H1 (cell line): ENCODE measurements around the gene BBS7. TPM values are rescaled to one million over a fixed set of nuclear protein-coding genes. Genes with fewer than 3 reads are reported as not detected.

Experiments
- CTCF ChIA-PET: fragments of 300-600 bp; sonication (Branson Sonifier 250); formaldehyde crosslinking; loops from one replicate; lab custom pipeline; 2021; ENCODE audit not compliant: partially characterized antibody; lab: Charles Lee
- POLR2A ChIA-PET: fragments of 300-600 bp; sonication (Branson Sonifier 250); formaldehyde crosslinking; loops from one replicate; lab custom pipeline; 2021; ENCODE audit warnings: inconsistent platforms; ENCODE audit not compliant: partially characterized antibody; lab: Charles Lee
- DNase-seq, 2 experiments: peaks; one replicate each; pipeline versions ENCODE4 v3.0.0 to v3.0.0-alpha.2; 2010 to 2022; ENCODE audit warnings: low spot score in 2 of 2, low read depth in 1 of 2, mixed read lengths in 1 of 2
- FAIRE-seq: peaks from 2 replicates; lab custom pipeline; 2011; peaks lifted over from hg19 to GRCh38; lab: Jason Lieb, UNC
- H2AFZ ChIP-seq: 2 replicates; pipeline ENCODE4 v1.8.1; 2012; ENCODE audit warnings: low read length, inconsistent platforms
- H2AK5ac ChIP-seq: 2 replicates; pipeline ENCODE4 v1.6.1; 2013; ENCODE audit warnings: low read depth, low read length
- H2BK120ac ChIP-seq: replicated peaks from 2 replicates; pipeline ENCODE3; 2013; ENCODE audit warnings: low read depth, low read length, inconsistent platforms
- H2BK12ac ChIP-seq: 2 replicates; pipeline ENCODE4 v1.6.1; 2013; ENCODE audit warnings: low read depth, low read length
- H2BK15ac ChIP-seq: 2 replicates; pipeline ENCODE4 v1.6.1; 2013; ENCODE audit warnings: low read length
- H2BK20ac ChIP-seq: 2 replicates; pipeline ENCODE4 v1.6.1; 2013; ENCODE audit warnings: low read length
- H2BK5ac ChIP-seq: 2 replicates; pipeline ENCODE4 v1.6.1; 2013; ENCODE audit warnings: low read depth, low read length
- H3K14ac ChIP-seq: 2 replicates; pipeline ENCODE4 v1.6.1; 2013; ENCODE audit warnings: inconsistent platforms; ENCODE audit not compliant: insufficient read length
- H3K18ac ChIP-seq: 2 replicates; pipeline ENCODE4 v1.6.1; 2013; ENCODE audit warnings: low read length; ENCODE audit errors: extremely low read depth
- H3K23ac ChIP-seq: 2 replicates; pipeline ENCODE4 v1.6.1; 2013; ENCODE audit warnings: inconsistent platforms; ENCODE audit not compliant: insufficient read length
- H3K23me2 ChIP-seq: 2 replicates; pipeline ENCODE4 v1.6.1; 2013; ENCODE audit warnings: low read depth, low read length
- H3K27ac ChIP-seq: 2 replicates; pipeline ENCODE4 v1.6.1; 2011; ENCODE audit warnings: low read depth, low read length, inconsistent platforms
- H3K27me3 ChIP-seq, 4 experiments: replicated peaks in 1 of 4; 1 replicate in 1 of 4; 2 replicates in 3 of 4; pipeline versions ENCODE4 v1.6.1 to v1.8.1; 2011 to 2013; ENCODE audit warnings: low read length in 3 of 4, mild to moderate bottlenecking in 3 of 4, inconsistent platforms in 2 of 4, mixed read lengths in 2 of 4, moderate library complexity in 1 of 4; ENCODE audit not compliant: control insufficient read depth in 3 of 4, insufficient read depth in 3 of 4; ENCODE audit errors: extremely low read depth in 1 of 4
- H3K36me3 ChIP-seq, 4 experiments: 2 replicates each; pipeline versions ENCODE4 v1.6.1 to v1.8.1; 2011 to 2013; ENCODE audit warnings: mild to moderate bottlenecking in 4 of 4, low read length in 3 of 4, moderate library complexity in 2 of 4, control low read depth in 1 of 4, inconsistent platforms in 1 of 4; ENCODE audit not compliant: insufficient read depth in 4 of 4, control insufficient read depth in 2 of 4
- H3K4ac ChIP-seq: replicated peaks from 2 replicates; pipeline ENCODE3; 2013; ENCODE audit warnings: low read length, low read depth, mixed read lengths, inconsistent platforms; ENCODE audit not compliant: insufficient read length
- H3K4me1 ChIP-seq, 4 experiments: replicated peaks in 1 of 4; 1 replicate in 1 of 4; 2 replicates in 3 of 4; pipeline versions ENCODE4 v1.6.1 to v1.8.1; 2011 to 2013; ENCODE audit warnings: low read length in 3 of 4, inconsistent platforms in 2 of 4, mixed read lengths in 1 of 4; ENCODE audit not compliant: insufficient read depth in 4 of 4, control insufficient read depth in 3 of 4
- H3K4me2 ChIP-seq, 2 experiments: 2 replicates each; pipeline versions ENCODE4 v1.6.1 to v1.8.1; 2011 to 2013; ENCODE audit warnings: low read depth in 2 of 2, low read length in 2 of 2, control low read depth in 1 of 2, inconsistent platforms in 1 of 2, mild to moderate bottlenecking in 1 of 2; ENCODE audit not compliant: insufficient read depth in 1 of 2
- H3K4me3 ChIP-seq, 4 experiments: fragments of 200-600, 300-600 bp in 1 of 4; sonication (generic), shearing (Covaris generic), sonication (Bioruptor Twin) in 1 of 4; 2 replicates each; pipeline versions ENCODE4 v1.5.1 to v1.8.1; 2011 to 2016; ENCODE audit warnings: low read length in 4 of 4, low read depth in 3 of 4, control low read depth in 2 of 4, inconsistent platforms in 2 of 4, mild to moderate bottlenecking in 2 of 4, mixed read lengths in 1 of 4, moderate library complexity in 1 of 4; ENCODE audit not compliant: insufficient read depth in 2 of 4; ENCODE audit errors: extremely low read depth in 1 of 4
- H3K56ac ChIP-seq: replicated peaks from 2 replicates; pipeline ENCODE3; 2013; ENCODE audit warnings: low read depth, mild to moderate bottlenecking, mixed read lengths, low read length, inconsistent platforms; ENCODE audit not compliant: insufficient read length
- H3K79me1 ChIP-seq: 2 replicates; pipeline ENCODE4 v1.6.1; 2013; ENCODE audit warnings: low read depth, low read length, control low read depth
- H3K79me2 ChIP-seq, 2 experiments: 2 replicates each; pipeline versions ENCODE4 v1.6.1 to v1.8.1; 2012 to 2013; ENCODE audit warnings: low read length in 2 of 2, mild to moderate bottlenecking in 2 of 2, inconsistent platforms in 1 of 2; ENCODE audit not compliant: insufficient read depth in 2 of 2, control insufficient read depth in 1 of 2
- H3K9ac ChIP-seq, 4 experiments: replicated peaks in 1 of 4; 1 replicate in 1 of 4; 2 replicates in 3 of 4; pipeline versions ENCODE4 v1.6.1 to v1.8.1; 2011 to 2013; ENCODE audit warnings: low read depth in 3 of 4, low read length in 3 of 4, control low read depth in 2 of 4, mild to moderate bottlenecking in 2 of 4, moderate library complexity in 2 of 4, inconsistent platforms in 1 of 4; ENCODE audit errors: extremely low read depth in 1 of 4
- H3K9me3 ChIP-seq, 2 experiments: 2 replicates each; pipeline versions ENCODE4 v1.6.1 to v1.8.1; 2012 to 2013; ENCODE audit warnings: mild to moderate bottlenecking in 2 of 2, moderate library complexity in 2 of 2, control low read depth in 1 of 2, inconsistent platforms in 1 of 2, low read depth in 1 of 2, low read length in 1 of 2, mixed read lengths in 1 of 2; ENCODE audit not compliant: insufficient read depth in 2 of 2
- H4K20me1 ChIP-seq, 2 experiments: replicated peaks in 1 of 2; 2 replicates each; pipeline versions ENCODE3 to v1.8.1; 2011 to 2013; ENCODE audit warnings: inconsistent platforms in 2 of 2, low read length in 2 of 2, mild to moderate bottlenecking in 1 of 2; ENCODE audit not compliant: insufficient read depth in 2 of 2, control insufficient read depth in 1 of 2
- H4K5ac ChIP-seq: 2 replicates; pipeline ENCODE4 v1.6.1; 2013; ENCODE audit warnings: low read length, low read depth, mixed read lengths, inconsistent platforms; ENCODE audit not compliant: insufficient read length
- H4K8ac ChIP-seq: 2 replicates; pipeline ENCODE4 v1.8.0; 2013; ENCODE audit warnings: mild to moderate bottlenecking, moderate library complexity, low read length, inconsistent platforms; ENCODE audit not compliant: insufficient read depth; ENCODE audit errors: extremely low read depth
- H4K91ac ChIP-seq: replicated peaks from 2 replicates; pipeline ENCODE3; 2013; ENCODE audit warnings: low read length, mixed read lengths, inconsistent platforms; ENCODE audit not compliant: insufficient read length
- CREB1 ChIP-seq: IDR thresholded peaks from 2 replicates; pipeline ENCODE4 v1.6.1; 2012; ENCODE audit warnings: inconsistent platforms
- EGR1 ChIP-seq: IDR thresholded peaks from 2 replicates; pipeline ENCODE4 v1.6.1; 2011; ENCODE audit warnings: low read depth, low read length, borderline replicate concordance
- JUN ChIP-seq: IDR thresholded peaks from 2 replicates; pipeline ENCODE4 v1.6.1; 2011; ENCODE audit warnings: low read depth, mild to moderate bottlenecking, improper control_type of control experiment, low read length
- KDM1A ChIP-seq: fragments of 200-600, 300-600 bp; sonication (generic); IDR thresholded peaks from 2 replicates; pipeline ENCODE4 v1.7.1; 2016; ENCODE audit warnings: mild to moderate bottlenecking, low read length, borderline replicate concordance
- NRF1 ChIP-seq: IDR thresholded peaks from 2 replicates; pipeline ENCODE4 v1.6.1; 2011; ENCODE audit warnings: mild to moderate bottlenecking, low read depth, low read length, improper control_type of control experiment
- RBBP5 ChIP-seq: IDR thresholded peaks from 2 replicates; pipeline ENCODE4 v1.7.1; 2012; ENCODE audit warnings: low read depth, mild to moderate bottlenecking, inconsistent platforms, low read length, moderate library complexity, borderline replicate concordance
- RNF2 ChIP-seq: fragments of 200-900, 300-1000 bp; sonication (generic); IDR thresholded peaks from 2 replicates; pipeline ENCODE4 v1.7.1; 2016; ENCODE audit warnings: borderline replicate concordance, low read depth, mild to moderate bottlenecking, antibody characterized with exemption, low read length; ENCODE audit not compliant: poor library complexity, severe bottlenecking; ENCODE audit errors: missing control alignments
- SAP30 ChIP-seq: fragments of 300-600 bp; sonication (generic); IDR thresholded peaks from 2 replicates; pipeline ENCODE4 v1.7.1; 2012; ENCODE audit warnings: low read length, moderate library complexity, mild to moderate bottlenecking, inconsistent platforms; ENCODE audit not compliant: insufficient read depth, insufficient replicate concordance
- TAF1 ChIP-seq: IDR thresholded peaks from 2 replicates; pipeline ENCODE4 v1.6.1; 2011; ENCODE audit warnings: mild to moderate bottlenecking, low read depth, low read length
- TBP ChIP-seq: IDR thresholded peaks from 2 replicates; pipeline ENCODE4 v1.6.1; 2011; ENCODE audit warnings: low read depth, low read length, improper control_type of control experiment
- TEAD4 ChIP-seq: IDR thresholded peaks from 2 replicates; pipeline ENCODE4 v1.6.1; 2012; ENCODE audit warnings: low read depth, low read length, inconsistent platforms, mixed read lengths
- USF2 ChIP-seq: IDR thresholded peaks from 2 replicates; pipeline ENCODE4 v1.6.1; 2011; ENCODE audit warnings: low read length, improper control_type of control experiment
- WGBS, 2 experiments: shearing (Covaris generic) in 1 of 2; methylation state at CpG; one replicate each; pipeline versions ENCODE4 v1.1.6 to v1.1.7; 2013 to 2015; ENCODE audit warnings: low lambda C conversion rate in 2 of 2, mixed read lengths in 2 of 2, inconsistent platforms in 1 of 2, low coverage in 1 of 2, missing lambda C conversion rate in 1 of 2; ENCODE audit not compliant: insufficient replicate concordance in 2 of 2, insufficient coverage in 1 of 2, insufficient read length in 1 of 2; ENCODE audit errors: extremely low coverage in 1 of 2, missing lambda C conversion rate in 1 of 2; 5-methylcytosine and 5-hydroxymethylcytosine counted together
- polyA plus RNA-seq, 7 experiments: library from polyadenylated mRNA; depleted of rRNA in 3 of 7; stranded (reverse) in 5 of 7; unstranded in 2 of 7; fragments of >200 nt in 5 of 7; fragments of 200-250 nt in 2 of 7; gene quantifications; 1 replicate in 5 of 7; 2 replicates in 1 of 7; 4 replicates in 1 of 7; pipeline versions ENCODE4 v1.2.1 to v1.2.3, GENCODE V29; 2011 to 2013; ENCODE audit warnings: missing spikeins in 2 of 7, mixed read lengths in 2 of 7
- total RNA-seq: library from RNA; stranded (reverse); fragmentation: NEBNext Ultra II Directional; extraction: Animal tissue kit (Norgen Biotek cat#: 25700); gene quantifications from 2 replicates; pipeline ENCODE4 v1.2.1, GENCODE V29; 2021

BBS7 gene
- total and polyA plus RNA-seq, 2 of the 8 experiments (the other 6 are each of a cell fraction or from before 2014, with no cell fraction given) = 16.6 to 21.5 TPM

GRCh38 chr4:121778991-121779628 lies 91.2 kb downstream of the BBS7 start:
- Histone ChIP-seq H3K27me3 (peaks cover 0 to 2% (median 0%) of the 10 kb centered on the region in 4 experiments; a peak in 1 of 7 replicates), H4K8ac (no peak overlapping the region), H4K91ac (no peak overlapping the region), H3K9ac (no peak overlapping the region), H3K18ac (no peak overlapping the region), H2BK12ac (no peak overlapping the region), H3K23ac (no peak overlapping the region), H3K14ac (no peak overlapping the region), H2BK5ac (no peak overlapping the region), H3K9me3 (no peaks in the 10 kb centered on the region), H4K5ac (no peak overlapping the region), H3K4me3 (no peak overlapping the region), H3K79me1 (no peaks in the 10 kb centered on the region), H3K79me2 (no peaks in the 10 kb centered on the region), H2AK5ac (no peak overlapping the region), H2BK15ac (no peak overlapping the region), H3K56ac (no peak overlapping the region), H3K4me2 (no peak overlapping the region), H2AFZ (no peak overlapping the region), H2BK20ac (no peak overlapping the region), H4K20me1 (no peaks in the 10 kb centered on the region), H3K4ac (no peak overlapping the region), H3K36me3 (no peaks in the 10 kb centered on the region), H3K23me2 (no peaks in the 10 kb centered on the region), H2BK120ac (no peak overlapping the region), H3K27ac (no peak overlapping the region), H3K4me1 (peaks cover 0 to 2% (median 0%) of the 10 kb centered on the region in 4 experiments; a peak in 1 of 7 replicates)
- no peak for FAIRE-seq
- ChIA-PET POLR2A (no interaction called here), CTCF (interaction anchor here (0.8 to 1.1 kb wide), 2 partner anchors 29 to 316 kb away, joined by 3 to 4 read pairs; no protein-coding TSS in a partner anchor)
- WGBS, 2 experiments = 93% methylated on average over 8 of the region's 8 CpGs; no CpG with 5 or more reads in 1 of the 2 experiments
- no peak for DNase-seq
- TF ChIP-seq JUN (no peak), NRF1 (no peak), TEAD4 (no peak), EGR1 (no peak), RBBP5 (no peak), USF2 (no peak), CREB1 (no peak), TAF1 (no peak), TBP (no peak), SAP30 (no peak), KDM1A (no peak), RNF2 (no peak)
